Uterus (tissue), 4 donors: ENCODE measurements around the gene ANKRD24. TPM values are rescaled to one million over a fixed set of nuclear protein-coding genes. Genes with fewer than 3 reads are reported as not detected.

Source experiments
- DNase-seq, 2 donors: peaks; one replicate each; pipeline ENCODE4 v3.0.0-alpha.2; 2019 to 2020
- H3K27ac ChIP-seq, 2 donors: fragments of 200-600 bp; sonication (generic); 1 replicate in 1 of 2; 2 replicates in 1 of 2; pipeline ENCODE4 v1.5.1; 2016 to 2018
- H3K27me3 ChIP-seq, 2 donors: fragments of 200-600 bp; sonication (generic); one replicate each; pipeline ENCODE4 v1.5.1; 2018 to 2019; ENCODE audit warnings: control low read depth in 1 of 2
- H3K36me3 ChIP-seq, 2 donors: fragments of 200-600 bp; sonication (generic); one replicate each; pipeline ENCODE4 v1.5.1; 2019; ENCODE audit warnings: control low read depth in 1 of 2
- H3K4me1 ChIP-seq, 2 donors: fragments of 200-600 bp; sonication (generic); one replicate each; pipeline ENCODE4 v1.5.1; 2018 to 2019; ENCODE audit warnings: control low read depth in 1 of 2
- H3K4me3 ChIP-seq, 2 donors: fragments of 200-600 bp; sonication (generic); 1 replicate in 1 of 2; 2 replicates in 1 of 2; pipeline ENCODE4 v1.5.1; 2018 to 2019; ENCODE audit warnings: mild to moderate bottlenecking in 1 of 2
- H3K9me3 ChIP-seq, 2 donors: fragments of 200-600 bp; sonication (generic); one replicate each; pipeline ENCODE4 v1.5.1; 2019; ENCODE audit warnings: control low read depth in 1 of 2
- POLR2A ChIP-seq, 2 donors: fragments of 450-650 bp; IDR thresholded peaks; one replicate each; pipeline ENCODE4 v1.6.1; 2016; ENCODE audit warnings: antibody characterized with exemption in 2 of 2, mild to moderate bottlenecking in 1 of 2, moderate library complexity in 1 of 2
- intact Hi-C: fragments of 100-400 bp; cut with DNase I; formaldehyde crosslinking; loops from one replicate; pipeline ENCODE4 v1.15.1; 2023; ENCODE audit warnings: low total_unique reads
- total RNA-seq, 4 donors: library from RNA; depleted of rRNA in 3 of 4; stranded (reverse); fragments of >200 nt in 3 of 4; gene quantifications; one replicate each; pipeline versions ENCODE4 v1.1.0 to v1.2.4, GENCODE V29; 2014 to 2023
- TF ChIP-seq, protein P1 (sequence below), 4 experiments: fragments of 200-600 bp in 2 of 4; fragments of 450-650 bp in 2 of 4; sonication (generic) in 2 of 4; IDR thresholded peaks; one replicate each; pipeline ENCODE4 v1.5.1; 2016 to 2019; ENCODE audit warnings: antibody characterized with exemption in 4 of 4, mild to moderate bottlenecking in 2 of 4, moderate library complexity in 1 of 4
- donor health status: DM: yes; HTN: yes; CAD: no.

ANKRD24 gene
- total RNA-seq, 4 donors from 2014 or later = 0.64 to 1.8 (median 1.2) TPM; not detected in 1

DNA sequence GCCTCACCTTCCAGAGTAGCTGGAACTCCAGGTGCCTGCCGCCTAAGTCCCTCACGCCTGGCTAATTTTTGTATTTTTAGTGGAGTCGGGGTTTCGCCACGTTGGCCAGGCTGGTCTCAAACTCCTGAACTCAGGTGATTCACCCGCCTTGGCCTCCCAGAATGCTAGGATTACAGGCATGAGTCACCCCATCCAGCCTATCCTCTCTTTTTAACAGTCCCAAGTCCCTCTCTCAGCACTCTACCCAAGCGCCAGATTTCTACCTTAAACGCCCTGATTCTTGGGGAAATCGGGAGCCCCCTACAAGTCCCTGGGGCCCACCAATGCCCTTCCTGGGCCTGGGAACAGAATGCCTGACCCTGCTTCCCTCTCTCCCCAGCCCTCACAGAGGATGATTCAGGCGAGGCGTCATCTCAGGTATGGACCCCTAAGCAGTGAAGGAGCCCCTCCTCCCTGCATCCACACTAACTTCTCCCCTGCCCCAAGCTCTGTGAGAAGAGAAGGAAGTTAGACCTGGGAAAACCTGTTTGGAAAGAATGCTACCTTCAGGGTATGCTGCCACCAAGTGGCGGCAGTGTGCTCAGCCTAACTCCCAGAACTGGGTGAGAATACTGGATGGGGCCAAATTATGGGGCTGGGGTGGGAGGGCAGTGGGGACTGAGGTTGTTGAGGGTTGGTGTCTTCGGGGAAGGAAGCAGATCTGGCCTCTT, 26.1 kb downstream of the ANKRD24 start:
- DNase-seq = no peak
- H3K27ac ChIP-seq = no peak overlapping the region
- no peaks in the 10 kb centered on the region for H3K36me3 ChIP-seq
- H3K4me3 ChIP-seq = no peak overlapping the region
- no peaks in the 10 kb centered on the region for H3K4me1 ChIP-seq
- H3K27me3 ChIP-seq = no peaks in the 10 kb centered on the region
- TF ChIP-seq POLR2A (IDR thresholded peaks at IDR 0.05) = no peak
- TF ChIP-seq, protein P1, sequence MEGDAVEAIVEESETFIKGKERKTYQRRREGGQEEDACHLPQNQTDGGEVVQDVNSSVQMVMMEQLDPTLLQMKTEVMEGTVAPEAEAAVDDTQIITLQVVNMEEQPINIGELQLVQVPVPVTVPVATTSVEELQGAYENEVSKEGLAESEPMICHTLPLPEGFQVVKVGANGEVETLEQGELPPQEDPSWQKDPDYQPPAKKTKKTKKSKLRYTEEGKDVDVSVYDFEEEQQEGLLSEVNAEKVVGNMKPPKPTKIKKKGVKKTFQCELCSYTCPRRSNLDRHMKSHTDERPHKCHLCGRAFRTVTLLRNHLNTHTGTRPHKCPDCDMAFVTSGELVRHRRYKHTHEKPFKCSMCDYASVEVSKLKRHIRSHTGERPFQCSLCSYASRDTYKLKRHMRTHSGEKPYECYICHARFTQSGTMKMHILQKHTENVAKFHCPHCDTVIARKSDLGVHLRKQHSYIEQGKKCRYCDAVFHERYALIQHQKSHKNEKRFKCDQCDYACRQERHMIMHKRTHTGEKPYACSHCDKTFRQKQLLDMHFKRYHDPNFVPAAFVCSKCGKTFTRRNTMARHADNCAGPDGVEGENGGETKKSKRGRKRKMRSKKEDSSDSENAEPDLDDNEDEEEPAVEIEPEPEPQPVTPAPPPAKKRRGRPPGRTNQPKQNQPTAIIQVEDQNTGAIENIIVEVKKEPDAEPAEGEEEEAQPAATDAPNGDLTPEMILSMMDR (IDR thresholded peaks at IDR 0.05) = no peak
- no peaks in the 10 kb centered on the region for H3K9me3 ChIP-seq
- intact Hi-C loops = loop anchor here (10.0 kb wide), 1 partner anchor 224 kb away; the partner anchor contains the start of gene EEF2

- Histone ChIP-seq H3K9me3 (no peaks in the 10 kb centered on the region), H3K27me3 (no peaks in the 10 kb centered on the region), H3K27ac (no peak overlapping the region), H3K4me1 (no peaks in the 10 kb centered on the region), H3K36me3 (no peaks in the 10 kb centered on the region), H3K4me3 (no peak overlapping the region)
- intact Hi-C loops = loop anchor here (10.0 kb wide), 1 partner anchor 55 kb away; the partner anchor contains the start of gene CREB3L3
- DNase-seq = no peak
- TF ChIP-seq, protein P1 (IDR thresholded peaks at IDR 0.05) = no peak
- TF ChIP-seq POLR2A (IDR thresholded peaks at IDR 0.05) = no peak
Observed at GRCh38 chr19:4210166-4210731, 27.8 kb downstream of the ANKRD24 start.

DNA sequence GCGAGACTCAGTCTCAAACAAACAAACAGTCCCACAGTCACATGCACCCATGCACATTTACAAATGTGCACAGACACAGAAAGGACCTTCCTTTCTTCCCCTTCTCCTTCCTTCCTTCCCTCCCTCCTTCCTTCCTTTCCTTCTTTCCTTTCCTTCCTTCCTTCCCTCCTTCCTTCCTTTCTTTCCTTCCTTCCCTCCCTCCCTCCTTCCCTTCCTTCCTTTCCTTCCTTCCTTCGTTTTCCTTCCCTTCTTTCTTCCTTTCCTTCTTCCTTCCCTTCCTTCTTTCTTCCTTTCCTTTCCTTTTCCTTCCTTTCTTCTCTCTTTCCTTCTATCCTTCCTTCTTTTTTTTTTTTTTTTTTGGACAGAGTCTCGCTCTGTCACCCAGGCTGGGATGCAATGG, 30.6 kb downstream of the ANKRD24 start:
- intact Hi-C loops = loop anchor here (10.0 kb wide), 1 partner anchor 58 kb away; the partner anchor contains the start of gene CREB3L3
- Histone ChIP-seq H3K27ac (no peak overlapping the region), H3K36me3 (no peaks in the 10 kb centered on the region), H3K9me3 (no peaks in the 10 kb centered on the region), H3K4me1 (no peaks in the 10 kb centered on the region), H3K4me3 (no peak overlapping the region), H3K27me3 (no peaks in the 10 kb centered on the region)
- no peak for TF ChIP-seq POLR2A (IDR thresholded peaks at IDR 0.05)
- TF ChIP-seq, protein P1 (IDR thresholded peaks at IDR 0.05) = no peak
- DNase-seq = no peak

DNA sequence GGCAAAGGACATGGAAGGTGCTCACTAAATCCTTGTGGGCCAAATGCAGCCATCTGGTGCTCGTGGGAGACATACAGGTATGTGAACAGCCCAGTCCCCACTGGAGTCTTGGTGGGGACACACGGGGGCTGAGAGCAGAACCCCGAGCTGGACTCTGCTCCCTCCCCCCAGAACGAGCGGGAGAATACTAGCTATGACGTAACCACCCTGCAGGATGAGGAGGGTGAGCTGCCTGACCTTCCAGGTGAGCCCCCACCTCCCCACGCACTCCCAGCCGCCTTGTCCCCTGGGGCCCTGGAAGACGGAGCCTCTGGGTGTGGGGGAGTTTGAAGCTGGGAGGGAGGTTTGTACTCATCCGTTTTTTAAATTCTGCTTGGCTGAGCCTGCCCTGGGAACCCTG, 33.3 kb downstream of the ANKRD24 start:
- intact Hi-C loops = loop anchor here (10.0 kb wide), 1 partner anchor 61 kb away; the partner anchor contains the start of gene CREB3L3
- H3K36me3 ChIP-seq = no peaks in the 10 kb centered on the region
- H3K4me1 ChIP-seq = no peaks in the 10 kb centered on the region
- H3K9me3 ChIP-seq = no peaks in the 10 kb centered on the region
- H3K27ac ChIP-seq = no peak overlapping the region
- no peak overlapping the region for H3K4me3 ChIP-seq
- TF ChIP-seq, protein P1 (IDR thresholded peaks at IDR 0.05) = no peak
- no peak for TF ChIP-seq POLR2A (IDR thresholded peaks at IDR 0.05)
- no peaks in the 10 kb centered on the region for H3K27me3 ChIP-seq
- DNase-seq = no peak

DNA sequence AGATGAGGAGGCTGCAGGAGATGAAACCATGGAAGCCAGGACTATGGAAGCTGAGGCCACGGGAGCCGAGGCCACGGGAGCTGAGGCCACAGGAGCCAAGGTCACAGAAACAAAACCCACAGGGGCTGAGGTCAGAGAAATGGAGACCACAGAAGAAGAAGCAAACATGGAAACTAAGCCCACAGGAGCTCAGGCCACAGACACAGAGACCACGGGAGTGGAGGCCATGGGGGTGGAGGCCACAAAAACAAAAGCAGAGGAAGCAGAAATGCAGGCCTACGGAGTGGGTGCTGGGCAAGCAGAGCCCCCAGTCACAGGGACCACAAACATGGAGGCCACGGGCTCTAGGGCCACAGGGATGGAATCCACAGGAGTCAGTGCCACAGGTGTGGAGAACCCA, 34.4 kb downstream of the ANKRD24 start:
- H3K4me3 ChIP-seq = no peak overlapping the region
- no peaks in the 10 kb centered on the region for H3K9me3 ChIP-seq
- no peak overlapping the region for H3K27ac ChIP-seq
- no peak for TF ChIP-seq POLR2A (IDR thresholded peaks at IDR 0.05)
- TF ChIP-seq, protein P1 (IDR thresholded peaks at IDR 0.05) = no peak
- no peaks in the 10 kb centered on the region for H3K27me3 ChIP-seq
- H3K36me3 ChIP-seq = no peaks in the 10 kb centered on the region
- intact Hi-C loops = loop anchor here (10.0 kb wide), 1 partner anchor 62 kb away; the partner anchor contains the start of gene CREB3L3
- H3K4me1 ChIP-seq = no peaks in the 10 kb centered on the region
- no peak for DNase-seq
